OCI-LY3 (cell line): ENCODE data around the gene KCNH5.

Experiments
- EZH2phosphoT487 ChIP-seq: fragments of 200-600 bp; shearing (Covaris generic); IDR thresholded peaks from 2 replicates; pipeline ENCODE4 v1.6.1; 2018; ENCODE audit warnings: antibody characterized with exemption, mixed run types, low read depth
- TF ChIP-seq, protein P1 (sequence below): fragments of 200-600, 300-600 bp; sonication (generic); IDR thresholded peaks from 2 replicates; pipeline ENCODE4 v1.5.1; 2014; ENCODE audit warnings: antibody characterized with exemption, low read length, low read depth

- TF ChIP-seq, protein P1, sequence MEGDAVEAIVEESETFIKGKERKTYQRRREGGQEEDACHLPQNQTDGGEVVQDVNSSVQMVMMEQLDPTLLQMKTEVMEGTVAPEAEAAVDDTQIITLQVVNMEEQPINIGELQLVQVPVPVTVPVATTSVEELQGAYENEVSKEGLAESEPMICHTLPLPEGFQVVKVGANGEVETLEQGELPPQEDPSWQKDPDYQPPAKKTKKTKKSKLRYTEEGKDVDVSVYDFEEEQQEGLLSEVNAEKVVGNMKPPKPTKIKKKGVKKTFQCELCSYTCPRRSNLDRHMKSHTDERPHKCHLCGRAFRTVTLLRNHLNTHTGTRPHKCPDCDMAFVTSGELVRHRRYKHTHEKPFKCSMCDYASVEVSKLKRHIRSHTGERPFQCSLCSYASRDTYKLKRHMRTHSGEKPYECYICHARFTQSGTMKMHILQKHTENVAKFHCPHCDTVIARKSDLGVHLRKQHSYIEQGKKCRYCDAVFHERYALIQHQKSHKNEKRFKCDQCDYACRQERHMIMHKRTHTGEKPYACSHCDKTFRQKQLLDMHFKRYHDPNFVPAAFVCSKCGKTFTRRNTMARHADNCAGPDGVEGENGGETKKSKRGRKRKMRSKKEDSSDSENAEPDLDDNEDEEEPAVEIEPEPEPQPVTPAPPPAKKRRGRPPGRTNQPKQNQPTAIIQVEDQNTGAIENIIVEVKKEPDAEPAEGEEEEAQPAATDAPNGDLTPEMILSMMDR = no peak
- no peak for TF ChIP-seq EZH2phosphoT487
These were observed 18.8 kb downstream of the KCNH5 start for GRCh38 chr14:63026491-63026890.
